Measurements from ENCODE around the gene ATOH8. TPM values are rescaled to one million over a fixed set of nuclear protein-coding genes. Genes with fewer than 3 reads are reported as not detected.

The ATOH8 gene
- total RNA-seq, 4 donors from 2014 or later = 39.8 to 137 (median 61.9) TPM

GRCh38 chr2:85728883-85729824, 24.6 kb upstream of the ATOH8 start:
- no peak for TF ChIP-seq CTCF (IDR thresholded peaks at IDR 0.05; ENCODE audit: low read depth)

GRCh38 chr2:85729825-85730510, 23.8 kb upstream of the ATOH8 start:
- no peak for TF ChIP-seq CTCF (IDR thresholded peaks at IDR 0.05; ENCODE audit: low read depth)

- no peak for TF ChIP-seq CTCF (IDR thresholded peaks at IDR 0.05; ENCODE audit: low read depth)
These were observed 23.0 kb upstream of the ATOH8 start for GRCh38 chr2:85730686-85731230.

- TF ChIP-seq CTCF (IDR thresholded peaks at IDR 0.05; ENCODE audit: low read depth) = no peak
These were observed 22.2 kb upstream of the ATOH8 start for GRCh38 chr2:85731606-85732005.

GRCh38 chr2:85732467-85733120, 21.2 kb upstream of the ATOH8 start:
- TF ChIP-seq CTCF (IDR thresholded peaks at IDR 0.05; ENCODE audit: low read depth) = no peak

GRCh38 chr2:85733121-85733960, 20.4 kb upstream of the ATOH8 start:
- no peak for TF ChIP-seq CTCF (IDR thresholded peaks at IDR 0.05; ENCODE audit: low read depth)

Measured in subcutaneous adipose tissue (tissue), 4 donors.